ENCODE results near the gene RAB27A.

RAB27A gene

DNA sequence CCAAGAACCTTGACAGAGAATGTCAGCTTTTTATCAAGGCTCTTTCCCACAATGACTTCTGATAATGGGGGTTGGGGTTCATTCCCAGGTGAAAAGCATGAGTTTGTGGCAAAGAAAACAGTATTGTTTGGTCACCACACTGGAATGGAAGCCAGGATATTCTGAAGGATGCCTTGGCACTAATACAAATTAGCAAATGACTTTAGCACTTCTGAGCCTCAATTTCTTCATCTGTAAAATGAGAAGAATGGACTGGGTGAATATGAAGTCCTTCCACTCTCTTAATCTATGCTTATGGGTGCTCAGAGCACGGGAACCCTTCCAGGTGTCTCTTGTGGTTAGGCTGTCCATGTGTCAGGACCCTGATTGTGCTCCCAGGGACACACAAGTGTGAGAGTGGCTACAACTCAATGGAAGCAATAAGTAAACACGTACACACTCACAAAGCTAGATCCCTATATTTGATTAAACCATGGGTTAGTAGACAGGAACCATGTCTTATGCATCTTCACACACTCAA is 21.4 kb downstream of the RAB27A start:
- DNase-seq (ENCODE audit: low read depth) = no peak
- H3K4me3 ChIP-seq (ENCODE audit: low read depth, low read length) = no peak overlapping the region
- TF ChIP-seq CTCF (IDR thresholded peaks at IDR 0.05; ENCODE audit: low read depth, low read length) (no peak), POLR2A (IDR thresholded peaks at IDR 0.05; ENCODE audit: extremely low read depth, insufficient read length) (no peak)
- TF ChIP-seq, protein P1, sequence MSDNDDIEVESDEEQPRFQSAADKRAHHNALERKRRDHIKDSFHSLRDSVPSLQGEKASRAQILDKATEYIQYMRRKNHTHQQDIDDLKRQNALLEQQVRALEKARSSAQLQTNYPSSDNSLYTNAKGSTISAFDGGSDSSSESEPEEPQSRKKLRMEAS (IDR thresholded peaks at IDR 0.05; ENCODE audit: low read depth, low read length) = no peak

DNA sequence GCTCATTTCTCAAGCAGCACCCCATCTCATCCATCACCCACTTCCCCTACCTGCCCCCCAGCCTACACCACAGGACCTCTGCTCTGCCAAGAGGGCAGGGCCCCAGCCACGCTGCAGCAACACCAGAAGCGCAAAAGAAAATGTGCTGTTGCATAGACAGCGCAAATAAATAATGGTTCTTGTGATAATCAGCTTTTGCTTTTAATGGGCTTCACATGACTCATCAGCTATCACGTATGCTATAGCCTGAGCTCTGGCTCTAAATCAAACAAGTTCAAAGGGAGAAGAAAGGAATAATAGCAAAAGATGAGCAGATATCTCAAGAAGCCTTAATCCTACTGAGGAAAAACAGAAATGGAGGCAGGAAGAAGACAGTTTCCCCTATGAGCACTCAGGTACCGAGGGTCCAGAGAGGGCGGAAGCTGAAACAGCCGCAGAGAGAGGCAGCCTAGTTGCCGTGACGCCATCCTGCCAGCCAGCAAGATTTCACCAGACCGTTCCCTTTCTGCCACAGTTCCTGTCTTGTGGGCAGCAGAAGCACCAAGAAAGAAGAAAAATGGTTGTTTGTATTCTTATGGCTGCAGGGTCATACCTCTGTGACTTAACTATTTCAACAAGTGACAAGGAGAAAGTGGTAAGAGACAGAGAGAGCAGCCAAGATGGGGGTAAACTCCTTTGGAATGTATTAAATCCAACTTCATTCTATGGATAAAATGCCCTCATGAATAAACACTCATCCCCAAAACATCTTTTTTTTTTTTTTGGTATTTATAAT is 22.0 kb downstream of the RAB27A start:
- TF ChIP-seq MYC (IDR thresholded peaks at IDR 0.05; ENCODE audit: low read depth, low read length) = peak; percentile 35; the same call in 1 of the 2 replicates
- TF ChIP-seq, protein P1 (IDR thresholded peaks at IDR 0.05; ENCODE audit: low read depth, low read length) = no peak
- peak overlapping the region; percentile 33 for H3K4me3 ChIP-seq (ENCODE audit: low read depth, low read length)
- DNase-seq (ENCODE audit: low read depth) = peak; percentile 89

DNA sequence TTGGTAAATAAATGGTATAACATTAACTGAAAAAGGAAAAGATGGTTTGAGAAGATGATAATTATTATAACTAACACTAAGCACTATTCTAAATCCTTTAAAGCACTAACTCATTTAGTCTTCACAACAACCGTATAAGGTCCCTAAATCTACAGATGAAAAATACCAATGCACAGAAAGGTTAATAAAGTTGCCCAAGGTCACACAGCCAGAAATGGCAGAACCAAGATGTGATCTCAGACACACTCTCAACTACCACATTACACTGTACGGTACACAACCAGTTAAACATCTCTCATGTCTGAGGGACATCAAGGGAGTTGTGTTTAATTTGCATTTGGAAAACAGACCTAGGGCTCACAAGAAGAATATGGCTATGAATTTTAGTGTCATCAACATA is 23.1 kb downstream of the RAB27A start:
- DNase-seq (ENCODE audit: low read depth) = no peak
- no peak for TF ChIP-seq POLR2A (IDR thresholded peaks at IDR 0.05; ENCODE audit: extremely low read depth, insufficient read length)
- no peak for TF ChIP-seq CTCF (IDR thresholded peaks at IDR 0.05; ENCODE audit: low read depth, low read length)
- H3K4me3 ChIP-seq (ENCODE audit: low read depth, low read length) = no peak overlapping the region

DNA sequence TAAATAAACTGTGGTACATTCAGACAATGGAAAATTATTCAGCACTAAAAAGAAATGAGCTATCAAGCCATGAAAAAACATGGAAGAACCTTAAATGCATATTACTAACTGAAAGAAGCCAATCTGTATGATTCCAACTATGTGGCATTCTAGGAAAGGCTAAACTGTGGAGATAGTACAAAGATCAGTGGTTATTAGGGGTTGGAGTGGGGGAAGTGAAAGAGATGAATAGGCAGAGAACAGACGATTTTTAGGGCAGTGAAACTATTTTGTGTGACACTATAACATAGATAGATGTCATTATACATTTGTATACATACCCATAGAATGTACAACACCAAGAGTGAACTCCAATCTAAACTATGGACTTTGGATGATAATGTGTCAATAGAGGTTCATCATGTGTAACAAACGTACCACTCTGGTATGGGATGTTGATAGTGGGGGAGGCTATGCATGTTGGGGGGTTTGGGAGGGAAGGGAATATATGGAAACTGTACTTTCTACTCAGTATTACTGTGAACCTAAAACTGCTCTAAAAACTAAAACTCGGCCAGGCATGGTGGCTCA is 29.0 kb downstream of the RAB27A start:
- TF ChIP-seq MYC (IDR thresholded peaks at IDR 0.05; ENCODE audit: low read depth, low read length) (no peak), CTCF (IDR thresholded peaks at IDR 0.05; ENCODE audit: low read depth, low read length) (no peak), POLR2A (IDR thresholded peaks at IDR 0.05; ENCODE audit: extremely low read depth, insufficient read length) (no peak)
- TF ChIP-seq, protein P1 (IDR thresholded peaks at IDR 0.05; ENCODE audit: low read depth, low read length) = no peak
- no peak for DNase-seq (ENCODE audit: low read depth)
- H3K4me3 ChIP-seq (ENCODE audit: low read depth, low read length) = no peak overlapping the region

GRCh38 chr15:55257938-55258337 is 31.7 kb downstream of the RAB27A start:
- TF ChIP-seq CTCF (IDR thresholded peaks at IDR 0.05; ENCODE audit: low read depth, low read length) (no peak), POLR2A (IDR thresholded peaks at IDR 0.05; ENCODE audit: extremely low read depth, insufficient read length) (no peak), MYC (IDR thresholded peaks at IDR 0.05; ENCODE audit: low read depth, low read length) (no peak)
- TF ChIP-seq, protein P1 (IDR thresholded peaks at IDR 0.05; ENCODE audit: low read depth, low read length) = no peak
- no peak overlapping the region for H3K4me3 ChIP-seq (ENCODE audit: low read depth, low read length)
- DNase-seq (ENCODE audit: low read depth) = no peak

GRCh38 chr15:55257012-55257670 is 32.5 kb downstream of the RAB27A start:
- TF ChIP-seq MYC (IDR thresholded peaks at IDR 0.05; ENCODE audit: low read depth, low read length) = no peak
- TF ChIP-seq, protein P1 (IDR thresholded peaks at IDR 0.05; ENCODE audit: low read depth, low read length) = no peak
- no peak for TF ChIP-seq CTCF (IDR thresholded peaks at IDR 0.05; ENCODE audit: low read depth, low read length)
- no peak for TF ChIP-seq POLR2A (IDR thresholded peaks at IDR 0.05; ENCODE audit: extremely low read depth, insufficient read length)
- H3K4me3 ChIP-seq (ENCODE audit: low read depth, low read length) = no peak overlapping the region
- DNase-seq (ENCODE audit: low read depth) = no peak
